HCT116 (cell line): ENCODE results near the gene RRP12.

Experiments used
- CTCF ChIP-seq, 3 experiments: fragments of 200-600 bp in 1 of 3; sonication (generic) in 1 of 3; IDR thresholded peaks in 2 of 3; conservative IDR thresholded peaks in 1 of 3; 2 replicates each; pipeline ENCODE4 v1.5.1; 2012 to 2017; ENCODE audit warnings: low read depth in 2 of 3, low read length in 2 of 3, antibody characterized with exemption in 1 of 3, borderline replicate concordance in 1 of 3, control low read depth in 1 of 3, mild to moderate bottlenecking in 1 of 3, mixed read lengths in 1 of 3, mixed run types in 1 of 3, moderate library complexity in 1 of 3; ENCODE audit not compliant: insufficient read depth in 1 of 3
- EGR1 ChIP-seq: IDR thresholded peaks from 2 replicates; pipeline ENCODE4 v1.6.1; 2012; ENCODE audit warnings: low read depth
- EZH2 ChIP-seq: fragments of 200-600 bp; sonication (generic); IDR thresholded peaks from 2 replicates; pipeline ENCODE4 v1.6.1; 2017; ENCODE audit warnings: antibody characterized with exemption, mixed run types
- EZH2phosphoT487 ChIP-seq: fragments of 200-600 bp; IDR thresholded peaks from 2 replicates; pipeline ENCODE4 v1.6.1; 2018; ENCODE audit warnings: antibody characterized with exemption, borderline replicate concordance
- FOSL1 ChIP-seq: IDR thresholded peaks from 2 replicates; pipeline ENCODE4 v1.6.1; 2012; ENCODE audit warnings: low read depth
- JUND ChIP-seq: IDR thresholded peaks from 2 replicates; pipeline ENCODE4 v1.6.1; 2012
- MAX ChIP-seq: IDR thresholded peaks from 2 replicates; pipeline ENCODE4 v1.6.1; 2012
- POLR2A ChIP-seq: IDR thresholded peaks from 2 replicates; pipeline ENCODE4 v1.7.0; 2011; ENCODE audit warnings: borderline replicate concordance; ENCODE audit not compliant: insufficient read depth, insufficient read length; ENCODE audit errors: extremely low read depth
- POLR2AphosphoS5 ChIP-seq: IDR thresholded peaks from 2 replicates; pipeline ENCODE4 v1.6.1; 2011; ENCODE audit warnings: mild to moderate bottlenecking, low read depth, low read length, moderate library complexity
- RAD21 ChIP-seq: IDR thresholded peaks from 2 replicates; pipeline ENCODE4 v1.6.1; 2012; ENCODE audit warnings: low read depth, mild to moderate bottlenecking
- YY1 ChIP-seq: IDR thresholded peaks from 2 replicates; pipeline ENCODE4 v1.6.1; 2011; ENCODE audit warnings: low read length, low read depth, moderate library complexity, mild to moderate bottlenecking; ENCODE audit not compliant: insufficient replicate concordance; ENCODE audit errors: extremely low read depth
- ZFX ChIP-seq: fragments of 450-650 bp; IDR thresholded peaks from 2 replicates; pipeline ENCODE4 v1.6.1; 2017
- TF ChIP-seq, protein P1 (sequence below): IDR thresholded peaks from 2 replicates; pipeline ENCODE4 v1.6.1; 2011; ENCODE audit warnings: mild to moderate bottlenecking, low read length, moderate library complexity; ENCODE audit not compliant: insufficient replicate concordance; ENCODE audit errors: extremely low read depth

DNA sequence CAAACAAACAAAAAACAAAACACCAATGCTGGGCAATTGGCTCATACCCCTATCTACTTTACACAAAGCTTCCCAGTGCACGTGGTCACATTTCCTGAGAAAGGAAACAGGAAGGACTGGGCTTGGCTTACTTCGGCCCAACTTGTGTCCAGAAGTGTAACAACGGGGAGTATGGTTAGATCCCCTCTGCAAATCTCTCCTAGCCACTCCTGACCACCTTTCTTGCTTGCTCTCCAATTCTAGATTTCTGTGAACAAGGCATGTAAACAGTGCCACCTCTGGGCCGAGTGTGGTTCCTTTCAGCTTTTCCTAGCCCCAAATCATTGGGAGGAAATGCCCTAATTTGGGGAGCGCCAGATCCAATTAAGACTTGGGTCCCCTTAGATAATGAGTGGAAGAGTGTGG is 45.6 kb downstream of the RRP12 start:
- TF ChIP-seq CTCF (IDR thresholded peaks at IDR 0.05 in 2 of 3, conservative IDR thresholded peaks at IDR 0.05 in 1 of 3; ENCODE audit: borderline replicate concordance in 1 of 3, insufficient read depth in 1 of 3, low read depth in 2 of 3, low read length in 2 of 3) = peak; percentile 25 to 36 (median 31); a peak in 5 of 6 replicates
- no peak for TF ChIP-seq EZH2phosphoT487
- no peak for TF ChIP-seq YY1
- TF ChIP-seq EGR1 = no peak
- TF ChIP-seq POLR2A = no peak
- no peak for TF ChIP-seq MAX
- TF ChIP-seq POLR2AphosphoS5 = no peak
- TF ChIP-seq, protein P1, sequence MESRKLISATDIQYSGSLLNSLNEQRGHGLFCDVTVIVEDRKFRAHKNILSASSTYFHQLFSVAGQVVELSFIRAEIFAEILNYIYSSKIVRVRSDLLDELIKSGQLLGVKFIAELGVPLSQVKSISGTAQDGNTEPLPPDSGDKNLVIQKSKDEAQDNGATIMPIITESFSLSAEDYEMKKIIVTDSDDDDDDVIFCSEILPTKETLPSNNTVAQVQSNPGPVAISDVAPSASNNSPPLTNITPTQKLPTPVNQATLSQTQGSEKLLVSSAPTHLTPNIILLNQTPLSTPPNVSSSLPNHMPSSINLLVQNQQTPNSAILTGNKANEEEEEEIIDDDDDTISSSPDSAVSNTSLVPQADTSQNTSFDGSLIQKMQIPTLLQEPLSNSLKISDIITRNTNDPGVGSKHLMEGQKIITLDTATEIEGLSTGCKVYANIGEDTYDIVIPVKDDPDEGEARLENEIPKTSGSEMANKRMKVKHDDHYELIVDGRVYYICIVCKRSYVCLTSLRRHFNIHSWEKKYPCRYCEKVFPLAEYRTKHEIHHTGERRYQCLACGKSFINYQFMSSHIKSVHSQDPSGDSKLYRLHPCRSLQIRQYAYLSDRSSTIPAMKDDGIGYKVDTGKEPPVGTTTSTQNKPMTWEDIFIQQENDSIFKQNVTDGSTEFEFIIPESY = no peak
- no peak for TF ChIP-seq ZFX
- TF ChIP-seq EZH2 = no peak
- TF ChIP-seq FOSL1 = no peak
- no peak for TF ChIP-seq JUND
- TF ChIP-seq RAD21 = peak; percentile 63; the same call in 1 of the 2 replicates
